Measurements from ENCODE around the gene CENPS. TPM values are rescaled to one million over a fixed set of nuclear protein-coding genes. Genes with fewer than 3 reads are reported as not detected.

CENPS gene
- total and polyA plus RNA-seq, 7 donors, result 2.2 to 31.4 (median 7.5) TPM

DNA sequence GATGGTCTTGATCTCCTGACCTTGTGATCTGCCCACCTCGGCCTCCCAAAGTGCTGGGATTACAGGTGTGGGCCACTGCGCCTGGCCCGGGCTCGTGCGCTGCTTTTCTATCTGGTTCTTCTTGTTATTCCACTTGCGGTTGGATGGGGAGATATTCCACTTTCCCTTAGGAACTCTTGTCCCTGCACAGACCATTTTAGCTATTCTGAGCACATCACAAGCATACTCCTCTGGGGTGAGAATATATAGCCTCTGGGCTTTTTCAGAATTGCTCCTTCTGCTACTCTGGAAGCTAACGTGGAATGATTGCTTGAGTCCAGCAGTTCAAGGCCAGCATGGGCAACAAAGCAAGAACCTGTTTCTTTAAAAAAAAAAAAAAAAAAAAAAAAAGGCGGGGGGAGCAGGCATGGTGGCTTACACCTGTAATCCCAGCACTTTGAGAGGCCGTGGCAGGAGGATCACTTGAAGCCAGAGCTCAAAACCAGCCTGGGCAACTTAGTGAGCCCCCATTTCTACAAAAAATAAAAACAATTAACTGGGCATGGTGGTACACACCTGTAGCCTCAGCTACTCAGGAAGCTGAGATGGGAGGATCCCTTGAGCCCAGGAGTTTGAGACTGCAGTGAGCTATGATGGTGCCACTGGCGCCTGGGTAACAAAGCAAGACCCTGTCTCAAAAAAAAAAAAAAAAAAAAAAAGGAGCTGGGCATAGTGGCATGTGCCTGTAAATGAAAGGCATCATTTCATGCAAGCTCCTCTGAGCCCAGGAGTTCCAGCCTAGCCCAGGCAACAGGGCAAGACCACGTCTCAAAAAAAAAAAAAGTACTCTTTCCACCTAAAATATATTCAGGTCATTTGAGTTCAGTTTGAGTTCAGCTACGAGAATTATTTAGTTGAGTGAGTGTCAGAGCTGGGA is 43.2 kb upstream of the CENPS start:
- peak overlapping the region; percentile 45 for H3K4me3 ChIP-seq
- H3K4me1 ChIP-seq, result peaks cover 8% of the 10 kb centered on the region
- ATAC-seq (peak in 1 of 4 donors; percentile 11), DNase-seq (no peak)
- peak overlapping the region; percentile 58 for H3K27ac ChIP-seq
- no peaks in the 10 kb centered on the region for H3K27me3 ChIP-seq (ENCODE audit: insufficient read depth in 3 of 3, low read length in 2 of 3)
- TF ChIP-seq, protein P1, sequence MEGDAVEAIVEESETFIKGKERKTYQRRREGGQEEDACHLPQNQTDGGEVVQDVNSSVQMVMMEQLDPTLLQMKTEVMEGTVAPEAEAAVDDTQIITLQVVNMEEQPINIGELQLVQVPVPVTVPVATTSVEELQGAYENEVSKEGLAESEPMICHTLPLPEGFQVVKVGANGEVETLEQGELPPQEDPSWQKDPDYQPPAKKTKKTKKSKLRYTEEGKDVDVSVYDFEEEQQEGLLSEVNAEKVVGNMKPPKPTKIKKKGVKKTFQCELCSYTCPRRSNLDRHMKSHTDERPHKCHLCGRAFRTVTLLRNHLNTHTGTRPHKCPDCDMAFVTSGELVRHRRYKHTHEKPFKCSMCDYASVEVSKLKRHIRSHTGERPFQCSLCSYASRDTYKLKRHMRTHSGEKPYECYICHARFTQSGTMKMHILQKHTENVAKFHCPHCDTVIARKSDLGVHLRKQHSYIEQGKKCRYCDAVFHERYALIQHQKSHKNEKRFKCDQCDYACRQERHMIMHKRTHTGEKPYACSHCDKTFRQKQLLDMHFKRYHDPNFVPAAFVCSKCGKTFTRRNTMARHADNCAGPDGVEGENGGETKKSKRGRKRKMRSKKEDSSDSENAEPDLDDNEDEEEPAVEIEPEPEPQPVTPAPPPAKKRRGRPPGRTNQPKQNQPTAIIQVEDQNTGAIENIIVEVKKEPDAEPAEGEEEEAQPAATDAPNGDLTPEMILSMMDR (IDR thresholded peaks at IDR 0.05), result no peak
- no peaks in the 10 kb centered on the region for H3K9me3 ChIP-seq
- intact Hi-C loops (cut with DNase I), result no loop called here
- peaks cover 0 to 5% of the 10 kb centered on the region in 2 donors for H3K36me3 ChIP-seq (ENCODE audit: insufficient read depth in 1 of 2, low read depth in 1 of 2)
- WGBS, 3 donors, result 77 to 84% (median 80%) methylated on average over 11 to 12 of the region's 12 CpGs

DNA sequence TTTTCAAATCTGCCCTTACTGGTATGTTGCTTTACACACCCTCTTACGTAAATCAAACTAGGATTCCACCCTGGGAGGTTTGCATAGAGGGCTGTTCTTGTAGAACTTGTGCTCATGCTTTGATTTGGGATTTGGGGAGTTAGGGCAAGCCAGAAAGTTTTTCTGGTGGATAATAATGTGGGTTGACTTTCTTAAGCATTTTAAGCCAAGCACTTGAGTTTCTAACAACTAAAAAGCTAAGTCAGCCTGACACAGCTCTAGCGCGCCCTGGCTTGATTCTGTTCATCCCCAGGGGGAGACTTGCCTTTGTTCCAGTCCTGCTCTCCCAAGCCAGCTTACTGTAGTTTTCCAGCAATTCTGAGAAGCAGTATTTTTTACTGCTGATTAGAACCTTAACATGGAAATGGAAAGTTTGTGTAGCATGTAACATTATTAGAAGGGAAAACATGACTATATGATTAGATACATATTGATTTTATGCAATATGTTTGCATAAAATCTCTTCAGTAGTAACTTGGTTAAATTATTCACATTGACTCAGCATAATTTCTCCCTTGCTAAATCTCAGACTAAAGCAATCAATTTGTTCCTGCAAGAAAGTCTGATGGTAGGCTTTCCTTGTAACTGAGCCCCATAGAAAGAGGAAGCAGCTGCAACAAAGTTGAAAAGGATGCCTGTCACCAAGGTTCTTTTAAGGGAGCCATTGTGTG is 42.4 kb upstream of the CENPS start:
- DNase-seq, result peak; percentile 30 to 58

DNA sequence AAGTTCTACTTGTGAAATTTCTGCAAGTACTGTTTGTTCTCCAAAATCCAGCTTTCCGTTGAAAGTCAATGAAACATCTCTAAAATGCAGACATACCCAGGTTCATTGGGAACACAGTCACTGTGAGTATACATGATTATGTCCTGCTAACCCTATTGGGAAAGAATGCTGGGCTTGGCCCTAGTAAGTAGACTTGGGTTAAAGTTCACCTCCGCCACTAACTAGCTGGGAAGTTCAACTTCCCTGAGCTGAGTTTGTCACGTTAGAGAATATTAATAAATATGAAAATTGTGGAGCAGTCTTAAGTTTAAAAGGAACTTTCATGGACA is 41.9 kb upstream of the CENPS start:
- Histone ChIP-seq H3K36me3 (ENCODE audit: insufficient read depth in 1 of 2, low read depth in 1 of 2) (peaks cover 0 to 5% of the 10 kb centered on the region in 2 donors), H3K4me1 (peaks cover 8% of the 10 kb centered on the region), H3K27ac (no peak overlapping the region), H3K4me3 (peak overlapping the region; percentile 45), H3K27me3 (ENCODE audit: insufficient read depth in 3 of 3, low read length in 2 of 3) (no peaks in the 10 kb centered on the region), H3K9me3 (no peaks in the 10 kb centered on the region)
- intact Hi-C loops (cut with DNase I), result no loop called here
- DNase-seq, result no peak
- ATAC-seq, result peak in 1 of 4 donors; percentile 24
- TF ChIP-seq, protein P1 (IDR thresholded peaks at IDR 0.05), result no peak
- 64 to 69% (median 69%) methylated on average over 3 of the region's 3 CpGs for WGBS, 3 donors

More for the DNA sequence above, 42.4 kb upstream of the CENPS start:
- intact Hi-C loops (cut with DNase I), result no loop called here
- no peaks in the 10 kb centered on the region for H3K9me3 ChIP-seq
- H3K27ac ChIP-seq, result peak overlapping the region; percentile 58
- H3K4me3 ChIP-seq, result peak overlapping the region; percentile 45
- H3K27me3 ChIP-seq (ENCODE audit: insufficient read depth in 3 of 3, low read length in 2 of 3), result no peaks in the 10 kb centered on the region
- peaks cover 8% of the 10 kb centered on the region for H3K4me1 ChIP-seq
- ATAC-seq, result peak in 2 of 4 donors; percentile 66 to 73
- peaks cover 0 to 5% of the 10 kb centered on the region in 2 donors for H3K36me3 ChIP-seq (ENCODE audit: insufficient read depth in 1 of 2, low read depth in 1 of 2)
- TF ChIP-seq, protein P1 (IDR thresholded peaks at IDR 0.05), result no peak
- WGBS, 3 donors, result 37 to 47% (median 44%) methylated on average over 3 of the region's 3 CpGs

DNA sequence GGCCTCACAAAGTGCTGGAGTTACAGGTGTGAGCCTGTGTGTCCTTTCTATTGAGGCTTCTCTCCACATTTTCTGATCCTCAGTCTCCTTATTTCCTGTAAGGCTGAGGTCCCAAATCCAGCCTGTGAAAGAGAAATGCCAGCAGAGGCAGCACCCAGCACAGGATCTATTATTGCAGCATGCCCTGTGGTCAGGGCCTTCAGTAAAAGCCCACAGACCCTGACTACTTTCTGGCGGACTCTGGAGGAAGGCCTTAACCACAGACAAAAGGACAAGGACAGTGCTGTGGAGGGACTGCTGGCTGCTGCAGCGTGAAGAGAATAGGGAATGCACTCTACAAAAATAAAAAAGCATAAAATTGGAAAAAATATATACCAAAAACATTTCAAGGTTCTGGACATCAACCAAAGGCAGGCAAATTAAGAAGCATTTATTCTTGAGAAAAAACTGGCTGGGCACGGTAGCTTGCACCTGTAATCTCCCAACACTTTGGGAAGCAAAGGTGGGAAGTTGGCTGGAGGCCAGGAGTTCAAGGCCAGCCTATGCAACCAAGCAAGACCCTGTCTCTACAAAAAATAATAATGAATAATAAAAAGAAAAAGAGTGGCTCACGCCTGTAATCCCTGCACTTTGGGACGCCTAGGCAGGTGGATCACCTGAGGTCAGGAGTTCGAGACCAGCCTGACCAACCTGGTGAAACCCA is 40.8 kb upstream of the CENPS start:
- Histone ChIP-seq H3K27ac (no peak overlapping the region), H3K9me3 (peaks cover 6% of the 10 kb centered on the region), H3K27me3 (ENCODE audit: insufficient read depth in 3 of 3, low read length in 2 of 3) (no peaks in the 10 kb centered on the region), H3K4me3 (no peak overlapping the region), H3K4me1 (peaks cover 8% of the 10 kb centered on the region), H3K36me3 (ENCODE audit: insufficient read depth in 1 of 2, low read depth in 1 of 2) (no peaks in the 10 kb centered on the region)
- DNase-seq (no peak), ATAC-seq (no peak)
- intact Hi-C loops (cut with DNase I), result no loop called here
- TF ChIP-seq, protein P1 (IDR thresholded peaks at IDR 0.05), result no peak
- 92 to 96% (median 96%) methylated on average over 6 of the region's 6 CpGs for WGBS, 3 donors
